Measurements from ENCODE around the gene AOX1.

DNA sequence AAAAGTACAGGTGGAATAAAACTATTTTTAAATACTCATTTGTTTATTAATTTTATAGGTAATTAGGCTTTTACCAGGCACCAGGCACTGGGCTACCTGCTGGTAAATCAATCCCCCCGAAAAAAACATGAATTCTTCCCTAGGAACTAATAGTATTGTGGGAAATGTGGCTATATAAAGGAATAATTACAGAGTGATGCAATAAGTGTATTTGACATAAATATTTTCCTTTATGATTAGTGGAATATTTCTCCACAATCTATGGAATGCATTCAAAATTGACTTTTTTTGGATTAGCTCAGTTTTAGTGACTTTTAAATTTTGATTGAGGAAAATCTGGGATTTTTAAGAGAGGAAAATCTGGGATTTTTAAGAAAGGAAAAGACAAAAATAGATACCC lies 116.2 kb downstream of the AOX1 start:
- TF ChIP-seq, protein P1, sequence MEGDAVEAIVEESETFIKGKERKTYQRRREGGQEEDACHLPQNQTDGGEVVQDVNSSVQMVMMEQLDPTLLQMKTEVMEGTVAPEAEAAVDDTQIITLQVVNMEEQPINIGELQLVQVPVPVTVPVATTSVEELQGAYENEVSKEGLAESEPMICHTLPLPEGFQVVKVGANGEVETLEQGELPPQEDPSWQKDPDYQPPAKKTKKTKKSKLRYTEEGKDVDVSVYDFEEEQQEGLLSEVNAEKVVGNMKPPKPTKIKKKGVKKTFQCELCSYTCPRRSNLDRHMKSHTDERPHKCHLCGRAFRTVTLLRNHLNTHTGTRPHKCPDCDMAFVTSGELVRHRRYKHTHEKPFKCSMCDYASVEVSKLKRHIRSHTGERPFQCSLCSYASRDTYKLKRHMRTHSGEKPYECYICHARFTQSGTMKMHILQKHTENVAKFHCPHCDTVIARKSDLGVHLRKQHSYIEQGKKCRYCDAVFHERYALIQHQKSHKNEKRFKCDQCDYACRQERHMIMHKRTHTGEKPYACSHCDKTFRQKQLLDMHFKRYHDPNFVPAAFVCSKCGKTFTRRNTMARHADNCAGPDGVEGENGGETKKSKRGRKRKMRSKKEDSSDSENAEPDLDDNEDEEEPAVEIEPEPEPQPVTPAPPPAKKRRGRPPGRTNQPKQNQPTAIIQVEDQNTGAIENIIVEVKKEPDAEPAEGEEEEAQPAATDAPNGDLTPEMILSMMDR (IDR thresholded peaks at IDR 0.05): no peak
- no peak for TF ChIP-seq ZFX (IDR thresholded peaks at IDR 0.05; ENCODE audit: borderline replicate concordance)
